GM19438 (cell line): ENCODE results near the gene NRL.

Experiments used
- ATAC-seq: cut with Tn5 transposase; IDR thresholded peaks from one replicate; pipeline ENCODE4 v1.9.1; 2021; ENCODE audit warnings: low read depth; ENCODE audit not compliant: unreplicated experiment

The NRL gene

DNA sequence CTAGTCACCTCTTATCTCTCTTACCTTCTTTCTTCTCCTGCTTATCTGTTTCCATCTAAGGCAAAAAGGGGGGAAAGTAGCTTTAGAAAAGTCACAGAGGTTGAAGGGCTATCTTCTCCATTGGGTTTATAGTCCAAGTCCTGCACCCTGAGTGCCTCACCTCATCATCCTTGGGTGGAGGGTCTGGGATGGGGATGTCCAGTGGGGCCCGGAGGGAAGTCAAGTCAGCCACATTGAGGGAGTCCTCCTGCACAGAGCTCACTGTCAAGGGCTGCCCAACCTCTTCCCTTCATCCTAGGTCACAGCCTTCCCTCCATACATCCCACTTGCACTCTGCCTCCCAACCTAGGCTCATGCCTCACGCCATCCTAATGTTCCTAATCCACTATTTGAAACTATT is 30.5 kb upstream of the NRL start:
- ATAC-seq = no peak

DNA sequence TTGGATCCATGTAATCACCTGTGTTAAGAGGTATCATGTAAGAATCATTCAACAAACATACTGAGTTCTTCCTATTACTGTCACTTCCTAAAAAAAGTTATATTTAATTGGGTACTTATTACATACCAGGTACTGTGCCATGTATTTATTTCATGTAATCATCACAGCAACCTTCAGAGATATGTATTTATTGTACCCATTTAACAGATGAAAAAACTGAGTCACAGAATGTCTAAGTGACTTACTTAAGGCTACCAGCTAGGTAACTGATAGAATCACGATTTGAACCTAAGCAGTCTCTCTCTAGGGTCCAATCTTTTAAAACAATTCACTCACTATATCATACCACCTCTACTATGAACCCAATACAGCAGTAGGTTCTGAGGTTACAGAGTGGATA is 29.7 kb upstream of the NRL start:
- no peak for ATAC-seq

DNA sequence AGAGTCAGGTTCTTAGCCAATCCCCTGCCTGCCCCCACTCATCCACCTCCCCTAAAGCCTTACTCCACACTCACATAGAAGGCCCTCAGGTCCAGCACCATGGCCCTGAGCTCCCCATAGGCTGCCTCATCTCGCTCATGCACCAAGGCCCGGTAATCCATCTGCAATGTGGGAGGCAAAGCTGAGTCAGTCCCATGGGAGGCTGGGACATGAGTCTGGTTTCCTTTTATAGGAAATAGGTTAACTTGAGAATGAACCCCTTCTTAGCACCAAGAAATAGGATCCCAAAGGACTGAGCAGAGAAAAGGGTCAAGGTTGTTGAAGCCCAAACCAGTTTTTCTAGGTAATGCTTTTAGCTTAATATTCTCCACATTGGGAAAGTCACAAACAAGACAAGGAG is 28.8 kb upstream of the NRL start:
- no peak for ATAC-seq

DNA sequence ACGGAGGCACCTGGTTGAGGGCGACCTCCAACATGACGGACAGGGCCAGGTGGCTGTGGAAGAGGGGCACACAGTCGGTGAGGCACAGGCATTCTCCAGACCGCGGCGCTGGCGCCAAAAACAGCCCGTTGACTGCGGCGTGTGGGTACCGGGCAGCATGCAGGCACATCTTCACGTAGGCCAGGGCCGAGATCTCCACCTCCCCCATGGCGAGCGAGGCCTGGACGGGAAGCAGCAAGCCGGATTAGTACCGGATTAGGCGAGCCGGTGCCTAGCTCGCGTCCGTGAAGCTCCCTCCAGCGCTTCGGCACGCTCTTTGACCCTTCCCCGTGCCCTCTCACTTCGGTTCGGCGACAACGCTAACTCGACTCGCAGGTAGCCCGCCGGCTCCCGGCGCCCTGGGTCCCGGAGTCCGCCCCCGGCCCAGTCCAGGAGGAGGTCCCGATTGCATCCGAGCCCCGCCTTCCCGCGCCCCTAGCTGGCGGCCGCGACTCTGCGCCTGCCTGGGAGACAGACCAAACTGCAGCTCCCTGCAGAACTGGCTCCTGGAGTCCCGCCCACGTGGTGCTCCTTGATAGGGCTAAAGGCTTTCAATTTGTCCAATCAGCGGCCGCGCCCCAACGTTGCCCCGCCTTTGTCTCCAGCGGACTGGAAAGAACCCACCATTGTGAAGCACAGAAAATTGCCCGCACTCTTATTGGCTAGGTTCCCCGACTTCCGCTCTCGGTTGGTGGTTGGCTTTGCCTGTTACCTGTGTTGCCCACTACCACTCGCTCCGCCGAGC is 26.5 kb upstream of the NRL start, which contains the start of gene EMC9:
EMC9 (minus strand) TSS at position 495 of the 784 bp plus-strand sequence; CDS start at position 208, 287 bp downstream.
- ATAC-seq = peak; percentile 87

DNA sequence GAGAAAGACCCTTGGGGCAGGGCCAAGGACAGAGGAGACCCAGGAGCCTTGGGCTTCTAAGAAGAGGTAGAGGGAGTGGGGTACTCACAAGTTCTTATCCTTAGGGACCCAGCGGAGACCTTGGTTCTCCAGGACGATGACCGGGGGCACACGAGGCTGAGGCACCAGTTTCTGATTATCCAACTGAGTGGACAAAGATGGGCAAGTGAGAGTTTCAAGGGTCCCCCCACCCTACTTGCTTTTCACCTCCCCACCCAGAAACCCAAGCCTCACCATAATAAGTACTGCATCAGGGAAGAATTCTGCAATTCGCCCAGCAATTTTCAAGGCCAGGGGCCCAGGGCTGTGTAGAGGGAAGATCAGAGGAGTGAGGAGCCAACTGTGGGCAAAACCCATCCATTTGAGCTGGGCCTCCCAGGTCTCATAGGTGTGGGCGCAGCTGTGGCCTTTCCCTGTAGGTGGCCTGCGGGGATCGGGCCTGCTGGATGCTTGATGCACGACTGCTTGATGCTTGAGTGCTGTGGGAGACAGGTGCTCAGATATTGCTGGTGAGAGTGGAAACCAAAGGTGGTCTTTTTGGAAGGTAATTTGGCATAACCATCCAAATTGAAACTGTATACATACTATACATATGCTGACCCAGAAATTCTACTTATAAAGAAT is 24.7 kb upstream of the NRL start:
- no peak for ATAC-seq

DNA sequence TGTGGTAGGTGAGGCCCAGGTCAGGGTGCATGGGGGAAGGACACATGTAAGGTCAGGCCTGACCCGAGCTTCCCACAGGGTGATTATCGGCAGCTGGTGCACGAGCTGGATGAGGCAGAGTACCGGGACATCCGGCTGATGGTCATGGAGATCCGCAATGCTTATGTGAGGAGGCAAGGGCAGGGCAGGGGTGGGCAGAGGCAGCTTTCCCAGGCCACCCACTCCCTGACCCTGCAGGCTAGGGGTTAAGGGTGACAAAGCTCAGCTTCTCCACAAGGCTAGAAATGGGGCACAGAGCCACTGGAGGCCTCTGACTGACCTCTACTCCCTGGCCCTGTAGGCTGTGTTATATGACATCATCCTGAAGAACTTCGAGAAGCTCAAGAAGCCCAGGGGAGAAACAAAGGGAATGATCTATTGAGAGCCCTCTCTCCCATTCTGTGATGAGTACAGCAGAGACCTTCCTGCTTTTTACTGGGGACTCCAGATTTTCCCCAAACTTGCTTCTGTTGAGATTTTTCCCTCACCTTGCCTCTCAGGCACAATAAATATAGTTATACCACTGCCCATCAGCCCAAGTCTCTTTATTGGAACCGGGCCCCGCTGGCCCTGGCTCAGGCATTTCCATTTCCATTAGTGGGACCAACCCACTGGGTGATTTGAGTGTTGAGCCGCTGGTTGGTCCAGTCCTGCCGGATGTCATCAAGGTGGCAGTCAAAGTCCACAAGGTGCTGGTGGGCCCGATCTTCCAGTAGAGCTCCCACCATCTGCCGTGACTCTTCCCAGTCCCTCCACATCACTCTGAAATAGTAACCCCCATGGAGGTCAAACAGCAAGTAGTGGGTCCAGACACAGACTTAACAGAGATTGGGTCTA is 23.9 kb upstream of the NRL start:
- no peak for ATAC-seq

DNA sequence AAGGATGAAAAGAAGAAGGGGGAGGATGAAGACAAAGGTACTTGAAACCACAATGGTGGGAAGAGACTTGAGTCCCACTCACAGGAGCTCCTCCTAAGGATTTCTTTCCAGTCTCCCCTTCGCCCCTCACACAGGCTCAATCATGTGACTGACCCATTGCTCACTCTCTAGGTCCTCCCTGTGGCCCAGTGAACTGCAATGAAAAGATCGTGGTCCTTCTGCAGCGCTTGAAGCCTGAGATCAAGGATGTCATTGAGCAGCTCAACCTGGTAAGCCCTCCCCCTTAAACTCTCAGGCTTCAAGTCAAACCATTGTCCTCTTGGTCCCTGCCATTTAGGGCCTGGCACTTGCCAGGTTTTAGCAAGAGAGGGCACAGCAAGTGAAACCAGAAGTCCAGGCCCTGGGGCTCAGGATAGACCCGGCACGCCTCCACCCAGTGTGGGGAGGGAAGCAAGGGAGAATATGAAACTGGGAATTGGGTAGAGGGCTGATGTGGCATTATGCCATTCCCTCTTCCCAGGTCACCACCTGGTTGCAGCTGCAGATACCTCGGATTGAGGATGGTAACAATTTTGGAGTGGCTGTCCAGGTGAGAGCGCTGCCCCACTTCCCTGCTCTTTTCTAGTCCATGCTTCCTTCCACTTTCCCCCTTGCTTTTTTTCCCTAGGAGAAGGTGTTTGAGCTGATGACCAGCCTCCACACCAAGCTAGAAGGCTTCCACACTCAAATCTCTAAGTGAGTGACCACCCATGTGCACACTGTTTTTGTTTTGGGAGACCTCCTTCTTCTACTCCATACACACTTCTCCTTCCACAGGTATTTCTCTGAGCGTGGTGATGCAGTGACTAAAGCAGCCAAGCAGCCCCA is 23.0 kb upstream of the NRL start:
- ATAC-seq = no peak

DNA sequence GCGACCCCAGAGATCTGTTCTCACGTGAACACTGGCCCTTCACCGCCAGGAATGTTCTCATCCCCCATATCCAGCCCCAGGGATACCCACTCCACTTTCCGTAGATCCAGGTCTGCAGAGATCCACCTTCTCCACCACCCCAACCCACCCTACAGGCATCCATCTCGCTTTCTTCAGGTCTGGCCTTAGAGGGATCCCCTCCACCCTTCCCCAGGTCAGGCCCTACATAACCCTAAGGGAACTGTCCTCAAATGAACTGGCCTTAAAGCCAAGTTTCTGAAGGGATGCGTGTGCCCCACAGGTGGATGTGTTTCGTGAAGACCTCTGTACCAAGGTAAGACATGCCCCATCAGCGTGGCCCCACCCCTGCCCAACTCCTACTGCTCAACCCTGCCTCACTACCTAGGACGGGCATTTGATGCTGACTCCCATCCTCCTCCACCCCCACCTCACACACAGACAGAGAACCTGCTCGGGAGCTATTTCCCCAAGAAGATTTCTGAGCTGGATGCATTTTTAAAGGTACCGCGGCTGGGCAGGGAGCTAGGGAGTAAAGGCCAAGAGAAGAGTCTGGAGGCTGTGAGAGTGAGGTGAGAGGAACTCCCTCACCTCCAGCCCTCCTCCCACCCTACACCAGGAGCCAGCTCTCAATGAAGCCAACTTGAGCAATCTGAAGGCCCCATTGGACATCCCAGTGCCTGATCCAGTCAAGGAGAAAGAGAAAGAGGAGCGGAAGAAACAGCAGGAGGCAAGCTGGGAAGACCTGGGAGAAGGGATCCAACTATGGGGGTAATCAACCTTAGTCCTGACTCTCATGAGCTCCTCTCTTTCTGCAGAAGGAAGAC is 22.2 kb upstream of the NRL start:
- ATAC-seq = no peak

DNA sequence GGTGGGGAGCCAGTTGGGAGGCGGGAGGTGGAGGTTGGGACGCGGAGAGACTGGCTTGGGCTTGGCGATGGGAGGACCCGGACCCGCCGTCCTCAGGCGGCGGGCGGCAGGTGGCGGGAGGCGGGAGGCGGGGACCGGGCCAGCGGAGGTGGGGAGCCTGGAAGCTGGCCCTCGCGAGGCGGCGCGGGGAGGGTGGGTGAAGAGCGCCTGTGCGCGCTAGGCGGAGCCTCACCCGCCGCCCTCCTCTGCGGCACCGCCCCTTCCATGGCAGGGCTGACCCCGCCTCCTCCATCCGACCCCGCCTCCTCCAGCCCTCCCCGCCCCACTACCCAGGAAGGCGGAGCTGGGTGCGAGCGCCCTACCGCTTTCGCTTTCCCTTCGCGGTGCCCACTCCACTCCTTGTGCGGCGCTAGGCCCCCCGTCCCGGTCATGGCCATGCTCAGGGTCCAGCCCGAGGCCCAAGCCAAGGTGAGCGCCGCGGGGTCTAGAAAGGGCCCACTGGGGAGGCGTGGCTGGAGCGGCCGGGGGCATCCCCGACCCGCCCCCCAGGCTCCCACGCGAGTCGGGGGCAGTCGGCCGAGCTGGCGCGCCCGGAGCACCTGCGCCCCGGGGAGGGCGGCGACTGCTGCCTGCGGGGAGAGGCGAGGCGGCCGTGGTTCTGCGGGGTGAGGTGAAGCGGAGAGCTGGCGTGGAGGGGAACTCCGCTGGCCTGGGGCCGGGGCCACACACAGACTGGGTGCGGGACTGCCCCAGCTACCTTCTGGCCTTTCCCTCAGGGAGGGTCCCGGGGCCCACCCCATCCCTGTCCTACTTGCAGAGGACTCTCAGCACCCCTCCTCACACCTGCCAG is 21.3 kb upstream of the NRL start, which contains the start of gene PSME1:
PSME1 (plus strand) TSS at position 361 of the 850 bp plus-strand sequence; CDS start at position 430, 69 bp downstream.
- peak; percentile 86 for ATAC-seq

DNA sequence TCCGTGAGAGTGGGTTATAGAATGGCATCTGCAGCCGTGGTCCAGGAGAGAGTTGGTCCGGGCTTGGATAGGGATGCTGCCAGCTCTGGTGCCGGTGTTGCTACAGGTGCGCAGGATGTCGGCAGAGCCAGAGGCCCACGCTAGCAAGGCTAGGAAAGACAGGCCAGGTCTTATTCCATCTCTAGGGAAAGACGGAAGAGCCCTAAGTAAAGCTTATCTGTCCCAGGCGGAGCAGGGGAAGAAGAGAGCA is 20.8 kb upstream of the NRL start:
- peak; percentile 4 for ATAC-seq

DNA sequence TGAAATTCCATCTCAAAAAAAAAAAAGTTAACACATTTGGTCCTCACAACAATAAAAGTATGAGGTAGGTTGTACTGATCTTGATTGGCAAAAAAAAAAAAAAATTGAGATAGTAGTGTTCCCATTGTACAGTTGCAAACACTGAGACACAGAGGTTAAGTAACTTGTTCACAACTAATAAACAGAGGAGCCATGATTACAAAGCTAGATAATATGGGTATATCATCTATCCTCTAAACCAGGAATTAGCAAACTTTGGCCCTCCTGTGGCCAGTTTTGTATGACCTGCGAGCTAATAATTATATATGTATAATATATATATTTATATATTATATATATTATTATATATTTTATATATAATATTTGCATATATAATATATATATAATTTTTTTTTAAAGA is 19.0 kb upstream of the NRL start:
- no peak for ATAC-seq

DNA sequence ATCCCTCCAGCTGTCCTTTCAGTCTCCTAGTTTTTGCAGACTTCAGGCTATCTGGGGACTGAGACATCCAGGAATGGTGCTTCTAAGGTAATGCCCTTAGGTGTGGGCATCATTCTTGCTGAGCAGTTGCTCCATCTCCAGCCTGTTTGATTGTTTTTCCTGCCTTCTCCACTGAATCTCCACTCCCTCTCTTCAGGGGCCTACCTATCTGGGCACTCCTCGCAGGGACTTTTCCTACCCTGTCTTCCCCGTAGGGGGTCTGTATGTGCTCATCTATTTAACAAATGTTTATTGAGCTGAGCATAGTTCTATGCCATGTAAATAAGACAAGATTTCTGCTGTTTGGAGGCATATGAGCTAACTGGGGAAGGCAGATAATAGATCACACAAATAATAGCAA is 18.2 kb upstream of the NRL start:
- ATAC-seq = no peak

DNA sequence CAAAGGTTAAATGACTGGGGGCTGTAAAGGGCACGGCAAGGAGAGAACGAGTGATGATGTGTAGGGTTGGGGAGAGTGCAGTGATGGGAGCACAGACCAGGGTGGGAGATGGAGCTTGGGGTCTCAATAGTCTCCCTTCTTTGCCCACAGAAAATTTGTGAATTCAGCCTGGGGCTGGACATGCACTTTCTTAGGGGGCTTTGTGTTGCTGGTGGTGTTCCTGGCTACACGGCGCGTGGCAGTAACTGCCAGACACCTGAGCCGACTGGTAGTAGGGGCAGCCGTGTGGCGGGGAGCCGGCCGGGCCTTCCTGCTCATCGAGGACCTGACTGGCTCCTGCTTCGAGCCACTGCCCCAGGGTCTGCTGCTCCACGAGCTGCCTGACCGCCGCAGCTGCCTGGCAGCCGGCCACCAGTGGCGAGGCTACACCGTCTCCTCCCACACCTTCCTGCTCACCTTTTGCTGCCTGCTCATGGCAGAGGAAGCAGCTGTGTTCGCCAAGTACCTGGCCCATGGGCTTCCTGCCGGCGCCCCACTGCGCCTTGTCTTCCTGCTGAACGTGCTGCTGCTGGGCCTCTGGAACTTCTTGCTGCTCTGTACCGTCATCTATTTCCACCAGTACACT is 17.4 kb upstream of the NRL start:
- no peak for ATAC-seq

DNA sequence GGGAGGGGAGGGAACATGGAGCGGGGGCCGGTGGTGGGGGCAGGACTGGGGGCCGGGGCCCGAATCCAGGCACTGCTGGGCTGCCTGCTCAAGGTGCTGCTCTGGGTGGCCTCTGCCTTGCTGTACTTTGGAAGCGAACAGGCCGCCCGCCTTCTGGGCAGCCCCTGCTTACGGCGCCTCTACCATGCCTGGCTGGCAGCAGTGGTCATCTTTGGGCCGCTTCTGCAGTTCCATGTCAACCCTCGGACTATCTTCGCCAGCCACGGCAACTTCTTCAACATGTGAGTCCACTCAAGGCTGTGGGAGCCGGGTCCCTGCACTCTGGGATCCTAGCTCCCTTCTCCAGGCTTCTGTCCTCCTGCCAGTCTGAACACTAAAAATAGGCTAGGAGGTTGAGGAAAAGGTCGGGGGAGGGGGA is 16.8 kb upstream of the NRL start:
- no peak for ATAC-seq

DNA sequence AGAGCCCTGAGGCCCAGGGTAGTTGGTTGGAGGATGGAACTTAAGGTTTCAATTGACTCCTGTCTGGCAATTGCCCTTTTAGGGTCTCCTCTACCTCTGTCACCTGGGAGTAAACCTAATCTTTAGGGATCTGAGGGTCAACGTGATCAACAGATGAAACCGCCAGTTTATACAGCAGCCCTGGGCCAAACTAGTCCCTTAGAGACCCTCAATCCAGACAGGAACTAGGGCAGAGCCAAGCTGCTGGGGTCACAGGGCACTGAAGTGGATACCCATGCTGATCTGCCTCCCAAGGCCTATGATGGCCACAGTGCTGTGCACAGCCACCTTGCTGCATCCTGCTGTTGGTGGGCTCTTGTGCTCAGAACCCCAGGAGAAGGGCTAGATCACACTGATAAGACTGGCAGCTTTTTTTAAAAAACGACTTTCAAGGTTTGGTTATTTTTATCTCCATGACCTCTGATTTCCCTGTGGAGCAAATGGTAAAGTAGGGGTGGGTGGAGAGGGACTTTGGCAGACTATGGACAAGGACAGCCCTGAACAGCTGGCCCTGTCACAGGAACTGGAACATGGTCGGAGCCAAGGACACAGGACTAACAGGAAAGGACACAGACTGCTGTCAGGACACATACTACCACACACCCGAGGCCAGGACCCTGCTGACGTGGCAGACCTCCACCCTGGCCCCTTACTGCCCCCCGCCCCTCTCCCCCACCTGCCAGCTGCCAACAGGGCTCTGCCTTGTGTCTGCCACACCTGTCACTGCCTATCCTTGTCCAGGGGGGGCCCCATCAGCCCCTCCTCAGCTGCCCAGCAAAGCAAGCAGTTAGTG is 16.2 kb upstream of the NRL start:
- ATAC-seq = no peak

DNA sequence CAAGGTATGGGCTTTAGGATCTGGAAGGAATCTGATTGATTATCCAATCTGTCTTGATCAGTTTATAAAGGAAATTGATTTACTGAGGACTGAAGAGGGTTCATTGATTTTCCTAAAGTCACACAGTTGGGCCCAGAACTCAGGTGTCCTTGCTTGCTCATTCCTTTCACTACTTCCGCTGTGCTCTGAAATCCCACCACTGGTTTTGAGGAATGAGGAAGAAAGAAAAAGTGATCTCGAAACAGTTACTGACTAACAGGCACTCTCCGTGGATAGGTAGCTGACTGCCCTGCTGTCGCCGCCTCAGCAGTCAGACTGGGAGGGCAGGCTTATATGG is 15.6 kb upstream of the NRL start, which contains the start of gene FITM1:
FITM1 (plus strand) TSS at position 280 of the 337 bp plus-strand sequence. CDS start 905 bp downstream, outside the sequence.
- no peak for ATAC-seq

DNA sequence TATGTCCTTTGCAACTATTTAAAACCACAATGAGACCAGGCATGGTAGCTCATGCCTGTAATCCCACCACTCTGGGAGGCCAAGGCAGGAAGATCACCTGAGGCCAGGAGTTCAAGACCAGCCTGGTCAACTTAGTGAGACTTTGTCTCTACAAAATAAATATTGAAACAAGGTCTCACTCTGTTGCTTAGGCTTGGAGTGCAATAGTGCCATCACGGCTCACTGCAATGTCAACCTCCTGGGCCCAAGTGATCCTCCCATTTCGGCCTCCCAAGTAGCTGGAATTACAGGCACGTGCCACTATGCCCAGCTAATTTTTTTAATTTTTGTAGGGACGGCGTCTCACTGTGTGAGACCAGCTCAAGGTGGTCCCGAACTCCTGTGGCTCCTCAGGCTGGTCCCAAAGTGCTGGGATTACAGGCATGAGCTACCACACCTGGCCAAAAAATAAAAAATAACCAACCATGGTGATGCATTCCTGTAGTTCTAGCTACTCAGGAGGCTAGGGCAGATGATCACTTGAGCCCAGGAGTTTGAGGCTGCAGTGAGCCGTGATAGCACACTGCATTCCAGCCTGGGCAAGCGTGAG is 14.8 kb upstream of the NRL start:
- ATAC-seq = no peak
